K562 (cell line): ENCODE results near the gene KPNA1. TPM values are rescaled to one million over a fixed set of nuclear protein-coding genes. Genes with fewer than 3 reads are reported as not detected.
A peak's percentile ranks its signal among the peaks of the same experiment; 100 is the strongest.

Experiments
- ATAC-seq: fragments of 200-7000 bp; cut with Tn5 transposase; 3 replicates; pipeline ENCODE4 v1.9.1; 2020; ENCODE audit warnings: moderate library complexity
- BruUV-seq: library from RNA; stranded (reverse); fragments of 400-500 nt; replicated peaks from 2 replicates; lab custom pipeline; 2021; lab: Mats Ljungman, UMichigan
- CTCF ChIA-PET: fragments of 300-600 bp; formaldehyde crosslinking; extraction: SDS; loops from one replicate; lab custom pipeline; 2021; ENCODE audit warnings: low intra/inter-chr PET ratio; lab: Yijun Ruan, JAX
- POLR2A ChIA-PET: fragments of 300-600, 350-650 bp; sonication (Branson Sonifier 250); formaldehyde crosslinking; extraction: SDS; loops from one replicate; lab custom pipeline; 2021; ENCODE audit warnings: antibody characterized with exemption, inconsistent platforms; lab: Yijun Ruan, JAX
- DNase-seq, 4 experiments: peaks; one replicate each; pipeline versions ENCODE4 v3.0.0 to v3.0.0-alpha.2; 2011 to 2018; ENCODE audit warnings: low spot score in 3 of 4, mixed read lengths in 3 of 4; ENCODE audit errors: extremely low read depth in 1 of 4
- FAIRE-seq: peaks from 2 replicates; lab custom pipeline; 2011; peaks lifted over from hg19 to GRCh38; lab: Jason Lieb, UNC
- H2AFZ ChIP-seq: 2 replicates; pipeline ENCODE4 v1.6.0; 2011; ENCODE audit warnings: low read depth, low read length, control low read depth, inconsistent platforms
- H3K27ac ChIP-seq: fragments of 200-600 bp; 3 replicates; pipeline ENCODE4 v1.8.0; 2011; ENCODE audit warnings: low read depth, mild to moderate bottlenecking, control low read depth, inconsistent platforms, low read length, moderate library complexity, mixed read lengths; ENCODE audit errors: extremely low read depth
- H3K27me3 ChIP-seq, 2 experiments: fragments of 300-600 bp in 1 of 2; 2 replicates in 1 of 2; 3 replicates in 1 of 2; pipeline versions ENCODE4 v1.6.0 to v1.8.0; 2011; ENCODE audit warnings: inconsistent platforms in 2 of 2, low read length in 2 of 2, mild to moderate bottlenecking in 1 of 2, mixed read lengths in 1 of 2, moderate library complexity in 1 of 2; ENCODE audit not compliant: control insufficient read depth in 2 of 2, insufficient read depth in 2 of 2
- H3K36me3 ChIP-seq: fragments of 300-600 bp; 3 replicates; pipeline ENCODE4 v1.8.0; 2011; ENCODE audit warnings: mild to moderate bottlenecking, low read length, inconsistent platforms; ENCODE audit not compliant: control insufficient read depth, insufficient read depth
- H3K4me1 ChIP-seq, 2 experiments: fragments of 200-600 bp in 1 of 2; replicated peaks in 1 of 2; 2 replicates in 1 of 2; 3 replicates in 1 of 2; pipeline versions ENCODE4 v1.5.1 to v1.8.0; 2011; ENCODE audit warnings: inconsistent platforms in 2 of 2, low read length in 2 of 2, mild to moderate bottlenecking in 1 of 2, mixed read lengths in 1 of 2, moderate library complexity in 1 of 2; ENCODE audit not compliant: control insufficient read depth in 2 of 2, insufficient read depth in 2 of 2
- H3K4me2 ChIP-seq: 2 replicates; pipeline ENCODE4 v1.6.1; 2011; ENCODE audit warnings: low read length, control low read depth, inconsistent platforms, mixed read lengths; ENCODE audit not compliant: insufficient read depth
- H3K4me3 ChIP-seq: fragments of 200-600 bp; sonication (generic), shearing (Covaris generic); 2 replicates; pipeline ENCODE4 v1.5.1; 2016; ENCODE audit warnings: control low read depth, inconsistent platforms
- H3K79me2 ChIP-seq: fragments of 200-600 bp; 3 replicates; pipeline ENCODE4 v1.8.0; 2011; ENCODE audit warnings: low read length, inconsistent platforms; ENCODE audit not compliant: control insufficient read depth, insufficient read depth
- H3K9ac ChIP-seq, 2 experiments: 2 replicates each; pipeline versions ENCODE4 v1.6.0 to v1.6.1; 2011; ENCODE audit warnings: low read depth in 2 of 2, low read length in 2 of 2, control low read depth in 1 of 2, inconsistent platforms in 1 of 2, mild to moderate bottlenecking in 1 of 2, mixed read lengths in 1 of 2; ENCODE audit not compliant: insufficient read depth in 1 of 2
- H3K9me1 ChIP-seq: one replicate; pipeline ENCODE4 v1.6.0; 2011; ENCODE audit warnings: inconsistent platforms, mild to moderate bottlenecking, low read length, moderate library complexity; ENCODE audit not compliant: control insufficient read depth, insufficient read depth
- H3K9me3 ChIP-seq: replicated peaks from 2 replicates; pipeline ENCODE4 v1.5.1; 2011; ENCODE audit warnings: low read depth, low read length, inconsistent platforms; ENCODE audit not compliant: control insufficient read depth, insufficient read depth
- H4K20me1 ChIP-seq: replicated peaks from 2 replicates; pipeline ENCODE4 v1.6.1; 2011; ENCODE audit warnings: low read length, inconsistent platforms, mixed read lengths; ENCODE audit not compliant: control insufficient read depth, insufficient read depth
- ARID1B ChIP-seq: fragments of 450-650 bp; IDR thresholded peaks from 2 replicates; pipeline ENCODE4 v1.6.1; 2016; ENCODE audit warnings: antibody characterized with exemption, mild to moderate bottlenecking, inconsistent platforms
- ATF3 ChIP-seq, 2 experiments: fragments of 450-650 bp in 1 of 2; sonication (generic) in 1 of 2; formaldehyde crosslinking in 1 of 2; IDR thresholded peaks in 1 of 2; conservative IDR thresholded peaks in 1 of 2; 2 replicates each; pipeline versions ENCODE4 v1.6.1 to v1.8.1; 2016 to 2023; ENCODE audit warnings: mild to moderate bottlenecking in 2 of 2, moderate library complexity in 2 of 2, inconsistent platforms in 1 of 2, missing genetic modification reagents in 1 of 2
- C11orf30 ChIP-seq: fragments of 450-650 bp; IDR thresholded peaks from 2 replicates; pipeline ENCODE4 v1.6.1; 2016; ENCODE audit warnings: low read depth, mild to moderate bottlenecking
- CEBPB ChIP-seq: fragments of 450-650 bp; IDR thresholded peaks from 2 replicates; pipeline ENCODE4 v1.6.1; 2016; ENCODE audit warnings: missing genetic modification characterization, missing compliant biosample characterization
- CEBPZ ChIP-seq: fragments of 150-350 bp; IDR thresholded peaks from 2 replicates; pipeline ENCODE4 v1.6.1; 2014; ENCODE audit warnings: low read depth, mild to moderate bottlenecking, low read length, borderline replicate concordance
- CHCHD3 ChIP-seq: fragments of 250-450 bp; sonication (Bioruptor Pico); IDR thresholded peaks from 2 replicates; pipeline ENCODE4 v2.1.2; 2022; ENCODE audit warnings: mild to moderate bottlenecking
- DACH1 ChIP-seq: fragments of 450-650 bp; IDR thresholded peaks from 2 replicates; pipeline ENCODE4 v1.6.1; 2018; ENCODE audit not compliant: partially characterized antibody
- DPF2 ChIP-seq: fragments of 450-650 bp; IDR thresholded peaks from 2 replicates; pipeline ENCODE4 v1.6.1; 2016
- FOSL1 ChIP-seq: fragments of 200-800 bp; sonication (Bioruptor generic); conservative IDR thresholded peaks from 2 replicates; pipeline ENCODE4 v1.6.1; 2016; ENCODE audit warnings: missing genetic modification characterization, missing compliant biosample characterization
- JUND ChIP-seq, 2 experiments: IDR thresholded peaks; 2 replicates in 1 of 2; 3 replicates in 1 of 2; pipeline ENCODE4 v1.6.1; 2011; ENCODE audit warnings: borderline replicate concordance in 2 of 2, low read depth in 2 of 2, low read length in 2 of 2, improper control_type of control experiment in 1 of 2, missing biosample characterization in 1 of 2, missing genetic modification characterization in 1 of 2, missing genetic modification reagents in 1 of 2
- MAFF ChIP-seq: IDR thresholded peaks from 2 replicates; pipeline ENCODE4 v1.6.1; 2012; ENCODE audit warnings: low read length, improper control_type of control experiment
- MAFG ChIP-seq: fragments of 450-650 bp; conservative IDR thresholded peaks from 2 replicates; pipeline ENCODE4 v1.6.1; 2016; ENCODE audit warnings: missing genetic modification characterization, missing compliant biosample characterization
- MEIS2 ChIP-seq: fragments of 450-650 bp; IDR thresholded peaks from 2 replicates; pipeline ENCODE4 v1.6.1; 2014; ENCODE audit warnings: mild to moderate bottlenecking; ENCODE audit not compliant: partially characterized antibody
- NFE2 ChIP-seq: IDR thresholded peaks from 2 replicates; pipeline ENCODE4 v1.6.1; 2014; ENCODE audit warnings: antibody characterized with exemption, low read depth
- RAD51 ChIP-seq: fragments of 450-650 bp; IDR thresholded peaks from 2 replicates; pipeline ENCODE4 v1.7.1; 2016; ENCODE audit warnings: low read depth, mild to moderate bottlenecking, borderline replicate concordance
- SMARCA4 ChIP-seq: fragments of 450-650 bp; IDR thresholded peaks from 2 replicates; pipeline ENCODE4 v1.6.1; 2016
- SOX6 ChIP-seq: fragments of 450-650 bp; IDR thresholded peaks from 2 replicates; pipeline ENCODE4 v1.6.1; 2014; ENCODE audit warnings: mild to moderate bottlenecking
- ZNF212 ChIP-seq: fragments of 450-650 bp; formaldehyde crosslinking; IDR thresholded peaks from 2 replicates; pipeline ENCODE4 v1.4.0; 2020; ENCODE audit warnings: mild to moderate bottlenecking
- ZNF316 ChIP-seq: fragments of 450-650 bp; IDR thresholded peaks from 2 replicates; pipeline ENCODE4 v1.6.1; 2016
- WGBS: fragments of 100-300 bp; shearing (Covaris generic); methylation state at CpG from one replicate; pipeline ENCODE4 v1.1.6; 2016; ENCODE audit warnings: low coverage, mixed read lengths; ENCODE audit not compliant: insufficient coverage; ENCODE audit errors: missing lambda C conversion rate; 5-methylcytosine and 5-hydroxymethylcytosine counted together
- in situ Hi-C: fragments of 300-500 bp; cut with MboI; formaldehyde crosslinking; loops from 4 replicates; pipeline ENCODE4 v1.15.0; 2018; ENCODE audit warnings: inconsistent platforms, mixed read lengths
- intact Hi-C: fragments of 100-400 bp; cut with micrococcal nuclease; formaldehyde crosslinking; loops from 2 replicates; pipeline ENCODE4 v1.14.2; 2022
- polyA plus RNA-seq, 8 experiments: library from polyadenylated mRNA; depleted of rRNA in 4 of 8; stranded (reverse) in 5 of 8; unstranded in 3 of 8; fragments of >200 nt; fragmentation: Nextera tagmentation in 2 of 8; fragmentation: Illumina TruSeq in 1 of 8; extraction: Ambion mirVana in 2 of 8; extraction: Trizol in 1 of 8; gene quantifications; 2 replicates each; pipeline versions ENCODE4 v1.2.1 to v1.2.3, GENCODE V29; 2011 to 2014; ENCODE audit warnings: inconsistent platforms in 1 of 8, missing spikeins in 1 of 8
- total RNA-seq, 7 experiments: library from RNA; depleted of rRNA in 6 of 7; stranded (reverse); fragments of >200 nt in 6 of 7; fragmentation: Illumina TruSeq in 2 of 7; extraction: Trizol in 2 of 7; gene quantifications; 2 replicates each; pipeline versions ENCODE4 v1.2.1 to v1.2.3, GENCODE V29; 2011 to 2021; ENCODE audit warnings: low replicate concordance in 1 of 7

Gene KPNA1
- total and polyA plus RNA-seq, 9 of the 15 experiments (the other 6 are each of a cell fraction or from before 2014, with no cell fraction given), result 9.3 to 53.8 (median 33.5) TPM

DNA sequence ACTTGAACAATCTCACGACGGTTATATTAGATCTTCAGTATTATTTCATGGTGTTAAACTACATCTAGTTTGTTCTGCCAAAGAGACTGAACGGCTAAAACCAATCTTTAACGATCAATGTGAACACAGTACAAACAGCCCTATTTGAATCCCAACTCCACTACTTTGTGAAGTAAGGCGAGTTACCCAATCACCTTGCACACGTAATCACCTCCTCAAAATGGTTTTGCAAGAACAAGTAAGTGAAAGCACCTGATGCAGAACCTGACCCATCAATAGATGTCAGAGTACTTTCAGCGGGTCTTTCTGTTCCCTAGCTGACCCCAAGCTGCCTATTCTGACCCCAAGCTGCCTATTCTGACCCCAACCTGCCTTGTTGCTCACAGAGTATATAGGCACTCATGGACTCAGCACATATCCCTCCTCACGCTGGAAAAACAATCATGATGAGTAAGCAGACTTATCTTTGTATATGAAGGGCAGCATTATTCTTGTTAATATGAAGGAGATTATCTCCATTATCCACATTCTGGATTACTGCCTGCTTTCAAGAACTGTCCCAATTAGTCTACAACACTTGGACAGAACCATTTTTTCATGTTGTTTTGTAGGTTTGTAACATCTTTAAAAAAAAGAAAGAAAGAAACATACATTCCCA is 3.7 kb downstream of the KPNA1 start:
- BruUV-seq, result no TSS peak
- POLR2A ChIA-PET, result interaction anchor here (0.7 kb wide), 2 partner anchors 569 to 678 kb away, joined by 3 read pairs; no protein-coding TSS in a partner anchor
- 34% methylated on average over 8 of the region's 8 CpGs for WGBS
- TF ChIP-seq NFE2 (peak; percentile 54; the same call in 1 of the 2 replicates), JUND (IDR thresholded peaks at IDR 0.05; ENCODE audit: borderline replicate concordance, low read depth, low read length) (peak; percentile 7; the same call in 1 of the 2 replicates), JUND (tag; IDR thresholded peaks at IDR 0.05; ENCODE audit: borderline replicate concordance, low read depth, low read length) (no peak), ATF3 (IDR thresholded peaks at IDR 0.05) (peak; percentile 31), ATF3 (CRISPR knock-in tag; conservative IDR thresholded peaks at IDR 0.05) (no peak), CEBPZ (no peak), ZNF212 (CRISPR knock-in tag) (no peak), ARID1B (peak; percentile 20; the same call in 1 of the 2 replicates), C11orf30 (peak; percentile 83), ZNF316 (peak; percentile 87), SOX6 (peak; percentile 26; the same call in 1 of the 2 replicates), DACH1 (no peak), CHCHD3 (no peak), DPF2 (peak; percentile 52; the same call in 1 of the 2 replicates), FOSL1 (tag) (peak; percentile 37; the same call in 1 of the 2 replicates), MEIS2 (peak; percentile 54), RAD51 (no peak), SMARCA4 (peak; percentile 24; the same call in 1 of the 2 replicates), MAFF (peak; percentile 26; the same call in 1 of the 2 replicates), CEBPB (tag) (peak; percentile 88), MAFG (tag) (peak; percentile 60; the same call in 1 of the 2 replicates)

More for the DNA sequence above, 3.7 kb downstream of the KPNA1 start:
- Histone ChIP-seq H3K36me3 (no peaks in the 10 kb centered on the region), H3K79me2 (peaks cover 85% of the 10 kb centered on the region), H3K27ac (peak overlapping the region; percentile 56; the same call in 2 of the 3 replicates), H3K9me1 (no peaks in the 10 kb centered on the region), H3K9me3 (no peaks in the 10 kb centered on the region), H3K9ac (peak overlapping the region; percentile 23 to 70; a peak in 3 of 4 replicates), H4K20me1 (peaks cover 9% of the 10 kb centered on the region; the same call in 1 of the 2 replicates), H3K4me2 (peak overlapping the region; percentile 46), H2AFZ (no peak overlapping the region), H3K4me3 (no peak overlapping the region), H3K27me3 (no peaks in the 10 kb centered on the region), H3K4me1 (peaks cover 12 to 18% of the 10 kb centered on the region in 2 experiments; a peak in 4 of 5 replicates)
- intact Hi-C loops (no loop called here), in situ Hi-C loops (no loop called here)
- CTCF ChIA-PET, result no interaction called here
- ATAC-seq (peak; percentile 9; the same call in 2 of the 3 replicates), FAIRE-seq (peak; percentile 82), DNase-seq (peak in 1 of 4 experiments; percentile 38)
